ENCODE results near the gene CD200.

DNA sequence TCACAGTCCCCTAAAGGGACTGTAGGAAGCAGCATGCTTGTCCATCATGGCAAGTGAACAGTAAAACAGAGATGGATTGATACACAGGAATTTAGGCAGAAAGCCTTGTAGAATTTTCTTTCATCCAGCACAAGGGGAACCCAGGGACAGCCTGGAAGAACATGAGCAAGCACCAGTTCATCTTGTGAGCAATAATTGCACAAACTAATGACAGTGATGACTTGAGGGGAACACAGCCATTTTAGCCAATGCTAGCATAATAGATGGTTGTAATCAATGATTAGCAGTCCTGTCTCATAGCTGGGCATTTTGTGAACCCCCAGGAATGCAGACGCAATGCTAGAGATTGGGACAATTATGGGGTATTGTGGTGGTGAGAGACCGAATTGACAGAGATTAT, 6.7 kb downstream of the CD200 start:
- TF ChIP-seq CTCF (IDR thresholded peaks at IDR 0.05), result no peak
- TF ChIP-seq POLR2AphosphoS5 (IDR thresholded peaks at IDR 0.05), result no peak

Measured in esophagus muscularis mucosa (tissue), 3 donors.